ENCODE measurements around the gene DOCK11.

DOCK11 gene

DNA sequence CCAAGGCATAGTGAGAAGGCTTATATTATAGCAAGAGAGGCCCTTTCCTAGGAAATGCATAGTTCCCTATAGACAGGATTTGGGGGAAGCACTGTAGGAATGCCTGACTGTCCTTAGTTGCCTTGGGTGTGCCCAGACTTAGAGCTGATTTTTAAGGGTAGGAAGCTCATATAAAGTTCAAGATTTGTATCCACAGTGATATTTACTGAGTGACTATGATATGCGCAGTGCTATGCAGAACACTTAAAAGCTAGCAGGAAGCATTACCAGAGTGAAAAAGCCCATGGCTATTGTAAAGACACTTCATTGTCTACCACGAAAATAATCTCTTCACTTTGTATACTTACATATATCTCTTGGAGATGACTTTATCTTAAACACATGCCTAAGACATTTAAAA is 181.7 kb downstream of the DOCK11 start:
- TF ChIP-seq FOXM1 (IDR thresholded peaks at IDR 0.05; ENCODE audit: borderline replicate concordance, low read depth) (no peak), ZBTB7A (IDR thresholded peaks at IDR 0.05; ENCODE audit: low read depth) (no peak), CREB1 (IDR thresholded peaks at IDR 0.05; ENCODE audit: low read depth) (no peak), TEAD4 (IDR thresholded peaks at IDR 0.05) (no peak), RAD21 (IDR thresholded peaks at IDR 0.05; ENCODE audit: low read depth) (no peak), EP300 (IDR thresholded peaks at IDR 0.05; ENCODE audit: borderline replicate concordance) (no peak), YY1 (IDR thresholded peaks at IDR 0.05; ENCODE audit: low read depth) (no peak), EGR1 (IDR thresholded peaks at IDR 0.05) (no peak), CEBPB (IDR thresholded peaks at IDR 0.05) (no peak), NFIC (IDR thresholded peaks at IDR 0.05) (no peak), TCF12 (IDR thresholded peaks at IDR 0.05; ENCODE audit: low read depth) (no peak), TAF1 (IDR thresholded peaks at IDR 0.05; ENCODE audit: low read depth) (no peak)
- TF ChIP-seq, protein P1, sequence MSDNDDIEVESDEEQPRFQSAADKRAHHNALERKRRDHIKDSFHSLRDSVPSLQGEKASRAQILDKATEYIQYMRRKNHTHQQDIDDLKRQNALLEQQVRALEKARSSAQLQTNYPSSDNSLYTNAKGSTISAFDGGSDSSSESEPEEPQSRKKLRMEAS (IDR thresholded peaks at IDR 0.05) = no peak
- TF ChIP-seq, protein P2, sequence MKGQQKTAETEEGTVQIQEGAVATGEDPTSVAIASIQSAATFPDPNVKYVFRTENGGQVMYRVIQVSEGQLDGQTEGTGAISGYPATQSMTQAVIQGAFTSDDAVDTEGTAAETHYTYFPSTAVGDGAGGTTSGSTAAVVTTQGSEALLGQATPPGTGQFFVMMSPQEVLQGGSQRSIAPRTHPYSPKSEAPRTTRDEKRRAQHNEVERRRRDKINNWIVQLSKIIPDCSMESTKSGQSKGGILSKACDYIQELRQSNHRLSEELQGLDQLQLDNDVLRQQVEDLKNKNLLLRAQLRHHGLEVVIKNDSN (IDR thresholded peaks at IDR 0.05) = no peak
- TF ChIP-seq, protein P3, sequence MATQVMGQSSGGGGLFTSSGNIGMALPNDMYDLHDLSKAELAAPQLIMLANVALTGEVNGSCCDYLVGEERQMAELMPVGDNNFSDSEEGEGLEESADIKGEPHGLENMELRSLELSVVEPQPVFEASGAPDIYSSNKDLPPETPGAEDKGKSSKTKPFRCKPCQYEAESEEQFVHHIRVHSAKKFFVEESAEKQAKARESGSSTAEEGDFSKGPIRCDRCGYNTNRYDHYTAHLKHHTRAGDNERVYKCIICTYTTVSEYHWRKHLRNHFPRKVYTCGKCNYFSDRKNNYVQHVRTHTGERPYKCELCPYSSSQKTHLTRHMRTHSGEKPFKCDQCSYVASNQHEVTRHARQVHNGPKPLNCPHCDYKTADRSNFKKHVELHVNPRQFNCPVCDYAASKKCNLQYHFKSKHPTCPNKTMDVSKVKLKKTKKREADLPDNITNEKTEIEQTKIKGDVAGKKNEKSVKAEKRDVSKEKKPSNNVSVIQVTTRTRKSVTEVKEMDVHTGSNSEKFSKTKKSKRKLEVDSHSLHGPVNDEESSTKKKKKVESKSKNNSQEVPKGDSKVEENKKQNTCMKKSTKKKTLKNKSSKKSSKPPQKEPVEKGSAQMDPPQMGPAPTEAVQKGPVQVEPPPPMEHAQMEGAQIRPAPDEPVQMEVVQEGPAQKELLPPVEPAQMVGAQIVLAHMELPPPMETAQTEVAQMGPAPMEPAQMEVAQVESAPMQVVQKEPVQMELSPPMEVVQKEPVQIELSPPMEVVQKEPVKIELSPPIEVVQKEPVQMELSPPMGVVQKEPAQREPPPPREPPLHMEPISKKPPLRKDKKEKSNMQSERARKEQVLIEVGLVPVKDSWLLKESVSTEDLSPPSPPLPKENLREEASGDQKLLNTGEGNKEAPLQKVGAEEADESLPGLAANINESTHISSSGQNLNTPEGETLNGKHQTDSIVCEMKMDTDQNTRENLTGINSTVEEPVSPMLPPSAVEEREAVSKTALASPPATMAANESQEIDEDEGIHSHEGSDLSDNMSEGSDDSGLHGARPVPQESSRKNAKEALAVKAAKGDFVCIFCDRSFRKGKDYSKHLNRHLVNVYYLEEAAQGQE (IDR thresholded peaks at IDR 0.05; ENCODE audit: low read depth) = no peak

DNA sequence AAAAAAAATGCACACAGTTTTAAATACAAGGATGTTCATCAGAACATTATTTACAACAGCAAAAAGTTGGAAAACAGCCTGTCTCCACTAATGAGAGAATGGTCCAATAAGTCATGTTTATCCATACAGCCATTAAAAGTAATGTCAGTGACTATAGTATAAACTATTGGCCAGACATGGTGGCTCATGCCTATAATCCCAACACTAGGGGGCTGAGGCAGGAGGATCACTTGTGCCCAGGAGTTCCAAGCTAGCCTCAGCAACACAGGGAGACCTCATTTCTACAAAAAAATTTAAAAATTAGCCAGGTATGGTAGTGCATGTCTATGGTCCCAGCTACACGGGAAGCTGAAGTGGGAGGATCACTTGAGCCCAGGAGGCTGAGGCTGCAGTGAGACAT is 183.7 kb downstream of the DOCK11 start:
- TF ChIP-seq FOXM1 (IDR thresholded peaks at IDR 0.05; ENCODE audit: borderline replicate concordance, low read depth) (no peak), EP300 (IDR thresholded peaks at IDR 0.05; ENCODE audit: borderline replicate concordance) (no peak), ZBTB7A (IDR thresholded peaks at IDR 0.05; ENCODE audit: low read depth) (no peak), CREB1 (IDR thresholded peaks at IDR 0.05; ENCODE audit: low read depth) (no peak), TCF12 (IDR thresholded peaks at IDR 0.05; ENCODE audit: low read depth) (no peak), EGR1 (IDR thresholded peaks at IDR 0.05) (no peak), TEAD4 (IDR thresholded peaks at IDR 0.05) (no peak), CEBPB (IDR thresholded peaks at IDR 0.05) (no peak), NFIC (IDR thresholded peaks at IDR 0.05) (no peak)
- TF ChIP-seq, protein P1 (IDR thresholded peaks at IDR 0.05) = no peak

DNA sequence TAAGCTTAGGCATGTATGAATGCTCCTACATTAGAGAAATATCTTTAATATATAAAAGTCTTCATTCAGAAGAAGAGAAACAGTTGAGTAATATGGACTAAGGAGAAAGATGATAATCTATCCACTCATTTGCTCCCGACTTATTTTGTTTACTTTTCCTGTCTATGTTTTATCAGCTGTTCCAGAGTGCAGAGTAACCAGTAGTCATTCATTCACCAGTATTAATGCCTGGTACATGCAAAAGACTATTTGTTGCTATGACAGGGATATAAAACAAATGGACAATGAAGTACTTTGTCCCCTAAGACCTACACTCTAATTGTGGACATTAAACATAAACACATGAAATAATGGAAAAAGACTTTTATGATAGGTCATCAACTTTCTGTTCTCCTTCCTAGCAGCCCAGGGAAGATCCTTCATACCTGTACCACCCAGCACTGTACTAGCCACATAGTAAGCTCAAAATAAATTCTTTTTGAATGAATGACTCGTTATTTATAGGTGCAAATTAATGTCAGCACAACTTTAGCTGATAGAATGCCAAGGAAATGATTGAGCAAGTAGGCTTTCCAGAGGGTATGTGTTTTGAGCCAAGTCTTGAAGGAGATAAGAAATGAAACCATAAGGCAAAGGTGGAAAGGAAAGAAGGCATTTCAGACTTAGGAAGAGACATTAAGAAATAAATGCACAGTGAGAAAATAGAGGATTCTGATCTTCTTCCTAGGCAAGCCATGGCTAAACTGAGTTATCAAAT is 186.8 kb downstream of the DOCK11 start:
- TF ChIP-seq TCF12 (IDR thresholded peaks at IDR 0.05; ENCODE audit: low read depth) = no peak
- TF ChIP-seq, protein P3 (IDR thresholded peaks at IDR 0.05; ENCODE audit: low read depth) = no peak
- TF ChIP-seq, protein P2 (IDR thresholded peaks at IDR 0.05) = no peak
- TF ChIP-seq TAF1 (IDR thresholded peaks at IDR 0.05; ENCODE audit: low read depth) = no peak
- no peak for TF ChIP-seq EGR1 (IDR thresholded peaks at IDR 0.05)
- TF ChIP-seq YY1 (IDR thresholded peaks at IDR 0.05; ENCODE audit: low read depth) = no peak
- TF ChIP-seq EP300 (IDR thresholded peaks at IDR 0.05; ENCODE audit: borderline replicate concordance) = no peak
- TF ChIP-seq ZBTB7A (IDR thresholded peaks at IDR 0.05; ENCODE audit: low read depth) = no peak
- TF ChIP-seq RAD21 (IDR thresholded peaks at IDR 0.05; ENCODE audit: low read depth) = no peak
- TF ChIP-seq, protein P1 (IDR thresholded peaks at IDR 0.05) = no peak
- no peak for TF ChIP-seq CEBPB (IDR thresholded peaks at IDR 0.05)
- no peak for TF ChIP-seq FOXM1 (IDR thresholded peaks at IDR 0.05; ENCODE audit: borderline replicate concordance, low read depth)
- TF ChIP-seq CREB1 (IDR thresholded peaks at IDR 0.05; ENCODE audit: low read depth) = no peak

DNA sequence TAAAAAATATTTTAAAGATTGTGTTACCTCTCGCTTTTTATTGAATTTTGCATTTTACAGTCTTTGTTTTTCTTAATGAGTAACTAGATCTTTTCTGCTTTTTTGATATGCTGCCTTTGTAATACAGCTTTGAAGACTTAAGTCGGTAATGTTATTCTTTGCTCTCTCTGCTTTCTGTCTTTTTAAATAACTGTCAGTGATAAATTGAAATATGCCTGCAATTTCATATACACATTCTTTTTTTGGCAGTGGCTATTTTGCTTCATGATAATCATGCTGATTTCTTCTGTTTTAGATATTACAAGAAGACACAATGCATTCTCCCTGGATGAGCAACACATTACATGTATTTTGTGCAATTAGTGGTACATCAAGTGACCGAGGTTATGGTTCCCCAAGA is 189.8 kb downstream of the DOCK11 start:
- TF ChIP-seq, protein P2 (IDR thresholded peaks at IDR 0.05) = no peak
- TF ChIP-seq EP300 (IDR thresholded peaks at IDR 0.05; ENCODE audit: borderline replicate concordance) (no peak), EGR1 (IDR thresholded peaks at IDR 0.05) (no peak), TEAD4 (IDR thresholded peaks at IDR 0.05) (no peak), CREB1 (IDR thresholded peaks at IDR 0.05; ENCODE audit: low read depth) (no peak), CEBPB (IDR thresholded peaks at IDR 0.05) (no peak), TCF12 (IDR thresholded peaks at IDR 0.05; ENCODE audit: low read depth) (no peak), FOXM1 (IDR thresholded peaks at IDR 0.05; ENCODE audit: borderline replicate concordance, low read depth) (no peak), TAF1 (IDR thresholded peaks at IDR 0.05; ENCODE audit: low read depth) (no peak), ZBTB7A (IDR thresholded peaks at IDR 0.05; ENCODE audit: low read depth) (no peak), NFIC (IDR thresholded peaks at IDR 0.05) (no peak), YY1 (IDR thresholded peaks at IDR 0.05; ENCODE audit: low read depth) (no peak)
- TF ChIP-seq, protein P1 (IDR thresholded peaks at IDR 0.05) = no peak
- TF ChIP-seq, protein P3 (IDR thresholded peaks at IDR 0.05; ENCODE audit: low read depth) = no peak
